CD4-positive, CD25-positive, alpha-beta regulatory T cell (primary cell): ENCODE measurements around the gene MAPK12. TPM values are rescaled to one million over a fixed set of nuclear protein-coding genes. Genes with fewer than 3 reads are reported as not detected.

Experiments
- ATAC-seq, 2 donors: fragments of 150-1000 bp; cut with Tn5 transposase; one replicate each; pipeline ENCODE4 v1.10.0; 2021; ENCODE audit warnings: low read depth in 2 of 2, moderate number of reproducible peaks in 2 of 2, moderate library complexity in 1 of 2
- DNase-seq, 3 donors: peaks; one replicate each; pipeline versions ENCODE4 v3.0.0 to v3.0.0-alpha.2; 2012 to 2022; ENCODE audit warnings: mixed read lengths in 1 of 3
- H3K27ac ChIP-seq: one replicate; pipeline ENCODE4 v1.7.0; 2013; ENCODE audit warnings: mild to moderate bottlenecking, low read length; ENCODE audit not compliant: insufficient read depth, poor library complexity, severe bottlenecking
- H3K27me3 ChIP-seq: one replicate; pipeline ENCODE4 v1.7.0; 2013; ENCODE audit warnings: low read length; ENCODE audit not compliant: control insufficient read depth, insufficient read depth
- H3K36me3 ChIP-seq: one replicate; pipeline ENCODE4 v1.7.0; 2013; ENCODE audit warnings: mild to moderate bottlenecking, low read length, moderate library complexity; ENCODE audit not compliant: control insufficient read depth, insufficient read depth
- H3K4me1 ChIP-seq: 2 replicates; pipeline ENCODE4 v1.7.0; 2013; ENCODE audit warnings: mild to moderate bottlenecking, low read length; ENCODE audit not compliant: insufficient read depth, control insufficient read depth, poor library complexity, severe bottlenecking
- H3K4me3 ChIP-seq: one replicate; pipeline ENCODE4 v1.7.0; 2013; ENCODE audit warnings: low read depth, mild to moderate bottlenecking, low read length, moderate library complexity
- H3K9me3 ChIP-seq, 2 experiments: 1 replicate in 1 of 2; 2 replicates in 1 of 2; pipeline ENCODE4 v1.7.0; 2013; ENCODE audit warnings: low read length in 2 of 2, mild to moderate bottlenecking in 1 of 2, moderate library complexity in 1 of 2; ENCODE audit not compliant: control insufficient read depth in 2 of 2
- H3K27ac Mint-ChIP-seq, 3 donors: one replicate each; pipeline ENCODE4 v1.8.0; 2020 to 2022; ENCODE audit warnings: mild to moderate bottlenecking in 3 of 3, mixed read lengths in 3 of 3, moderate library complexity in 2 of 3
- H3K27me3 Mint-ChIP-seq: one replicate; pipeline ENCODE4 v1.8.0; 2022; ENCODE audit warnings: mild to moderate bottlenecking, mixed read lengths
- H3K36me3 Mint-ChIP-seq: one replicate; pipeline ENCODE4 v1.8.0; 2020; ENCODE audit warnings: mixed read lengths
- H3K4me1 Mint-ChIP-seq, 4 donors: one replicate each; pipeline ENCODE4 v1.8.0; 2020 to 2022; ENCODE audit warnings: mixed read lengths in 4 of 4, mild to moderate bottlenecking in 1 of 4
- H3K4me3 Mint-ChIP-seq, 4 donors: one replicate each; pipeline ENCODE4 v1.8.0; 2020 to 2022; ENCODE audit warnings: mild to moderate bottlenecking in 4 of 4, mixed read lengths in 4 of 4, moderate library complexity in 3 of 4
- H3K9me3 Mint-ChIP-seq, 7 donors: one replicate each; pipeline ENCODE4 v1.8.0; 2020 to 2022; ENCODE audit warnings: mixed read lengths in 7 of 7, mild to moderate bottlenecking in 3 of 7, moderate library complexity in 2 of 7
- polyA plus RNA-seq, 4 donors: library from polyadenylated mRNA; unstranded; fragments of 300-500 nt; fragmentation: Illumina TruSeq; gene quantifications; one replicate each; pipeline ENCODE4 v1.2.3, GENCODE V29; 2021
- total RNA-seq: library from RNA; stranded (reverse); gene quantifications from one replicate; pipeline ENCODE4 v1.2.3, GENCODE V29; 2022

The MAPK12 gene
- total and polyA plus RNA-seq, 5 donors from 2014 or later, result 0.03 to 2.0 (median 0.05) TPM; not detected in 2

DNA sequence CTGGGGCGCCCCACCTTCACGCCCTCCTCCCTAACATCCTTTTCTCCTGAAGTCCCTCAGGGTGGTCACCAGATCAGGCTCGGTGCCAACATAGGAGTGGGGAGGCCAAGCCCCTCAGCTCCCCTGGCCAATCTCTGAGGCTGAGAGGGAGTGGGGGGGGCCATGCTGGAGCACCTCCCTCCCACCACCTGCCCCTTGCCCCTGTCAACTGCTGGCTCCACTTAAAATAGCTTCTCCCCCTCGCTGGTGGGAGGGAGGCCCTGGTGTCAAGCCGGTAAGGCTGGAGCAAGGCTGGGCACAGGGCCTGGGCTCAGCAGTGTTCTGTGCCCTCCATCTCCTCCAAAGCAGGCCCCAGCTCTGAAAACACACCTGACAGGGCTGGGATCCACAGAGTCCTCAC is 41.1 kb upstream of the MAPK12 start:
- H3K4me3 Mint-ChIP-seq, result no peak overlapping the region
- H3K9me3 ChIP-seq, result no peaks in the 10 kb centered on the region
- H3K27ac ChIP-seq, result no peak overlapping the region
- H3K27ac Mint-ChIP-seq, result no peak overlapping the region
- H3K27me3 Mint-ChIP-seq, result peaks cover 41% of the 10 kb centered on the region
- no peak for DNase-seq
- H3K4me3 ChIP-seq, result no peak overlapping the region
- no peak for ATAC-seq
- peaks cover 16% of the 10 kb centered on the region for H3K4me1 ChIP-seq
- peaks cover 0 to 3% (median 0%) of the 10 kb centered on the region in 7 donors for H3K9me3 Mint-ChIP-seq
- H3K36me3 ChIP-seq, result no peaks in the 10 kb centered on the region
- peaks cover 0 to 11% (median 3%) of the 10 kb centered on the region in 4 donors for H3K4me1 Mint-ChIP-seq
- H3K36me3 Mint-ChIP-seq, result no peaks in the 10 kb centered on the region
- no peaks in the 10 kb centered on the region for H3K27me3 ChIP-seq

DNA sequence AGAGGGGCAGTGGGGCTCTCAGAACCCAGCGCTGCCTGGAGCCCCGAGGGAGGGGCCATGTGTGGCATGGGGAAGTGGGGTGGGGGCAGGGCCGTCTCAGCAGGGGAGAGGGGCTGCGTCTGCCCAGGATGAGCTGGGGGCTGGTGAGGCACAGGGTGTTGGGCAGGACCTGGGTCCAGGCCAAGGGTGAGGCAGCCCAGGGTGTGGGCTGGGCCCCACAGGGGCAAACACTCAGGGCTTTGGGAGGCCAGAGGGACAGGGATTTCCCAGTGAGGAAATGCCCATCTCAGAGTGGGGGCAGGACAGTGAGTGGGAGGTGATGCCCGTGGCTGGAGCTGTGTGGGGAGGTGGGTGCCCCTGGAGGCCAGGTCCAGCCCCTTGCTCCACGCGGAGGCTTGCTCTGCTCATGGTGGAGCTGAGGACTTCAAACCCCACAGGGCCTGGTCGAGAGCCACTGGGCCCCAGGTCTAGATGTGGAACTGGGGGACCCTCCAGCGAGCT is 40.6 kb upstream of the MAPK12 start:
- ATAC-seq, result no peak
- H3K27me3 ChIP-seq, result no peaks in the 10 kb centered on the region
- Mint-ChIP-seq H3K27ac (no peak overlapping the region), H3K36me3 (no peaks in the 10 kb centered on the region), H3K27me3 (peaks cover 41% of the 10 kb centered on the region), H3K4me1 (peaks cover 0 to 11% (median 3%) of the 10 kb centered on the region in 4 donors), H3K4me3 (no peak overlapping the region), H3K9me3 (peaks cover 0 to 3% (median 0%) of the 10 kb centered on the region in 7 donors)
- no peak overlapping the region for H3K27ac ChIP-seq
- H3K36me3 ChIP-seq, result no peaks in the 10 kb centered on the region
- no peak for DNase-seq
- H3K4me1 ChIP-seq, result peaks cover 15% of the 10 kb centered on the region
- no peaks in the 10 kb centered on the region for H3K9me3 ChIP-seq
- H3K4me3 ChIP-seq, result no peak overlapping the region

DNA sequence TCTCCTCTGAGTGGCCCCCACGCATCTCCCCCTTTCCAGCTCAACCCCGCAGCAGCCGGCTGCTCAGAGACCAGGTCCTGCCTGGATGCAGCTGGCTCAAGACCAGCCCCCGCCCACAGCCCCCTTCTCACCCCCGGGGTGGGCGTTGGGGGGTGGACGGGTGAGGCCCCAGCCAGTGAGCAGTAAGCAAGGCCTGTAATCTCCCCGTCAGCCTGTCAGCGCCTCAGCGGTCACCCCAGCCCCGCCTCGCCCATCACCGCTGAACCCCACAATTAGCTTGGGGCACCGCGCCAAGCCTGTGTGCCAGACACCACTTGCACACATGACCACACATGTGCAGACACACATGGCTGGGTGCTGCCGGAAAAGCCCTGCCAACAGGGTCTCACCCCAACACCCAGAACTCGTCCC is 40.1 kb upstream of the MAPK12 start:
- H3K27ac ChIP-seq, result no peak overlapping the region
- Mint-ChIP-seq H3K36me3 (no peaks in the 10 kb centered on the region), H3K27me3 (peaks cover 41% of the 10 kb centered on the region), H3K9me3 (peaks cover 0 to 3% (median 0%) of the 10 kb centered on the region in 7 donors), H3K4me3 (no peak overlapping the region), H3K4me1 (peaks cover 0 to 11% (median 3%) of the 10 kb centered on the region in 4 donors), H3K27ac (no peak overlapping the region)
- ATAC-seq (no peak), DNase-seq (no peak)
- H3K27me3 ChIP-seq, result no peaks in the 10 kb centered on the region
- no peaks in the 10 kb centered on the region for H3K36me3 ChIP-seq
- H3K9me3 ChIP-seq, result no peaks in the 10 kb centered on the region
- H3K4me1 ChIP-seq, result peaks cover 10% of the 10 kb centered on the region
- H3K4me3 ChIP-seq, result no peak overlapping the region

DNA sequence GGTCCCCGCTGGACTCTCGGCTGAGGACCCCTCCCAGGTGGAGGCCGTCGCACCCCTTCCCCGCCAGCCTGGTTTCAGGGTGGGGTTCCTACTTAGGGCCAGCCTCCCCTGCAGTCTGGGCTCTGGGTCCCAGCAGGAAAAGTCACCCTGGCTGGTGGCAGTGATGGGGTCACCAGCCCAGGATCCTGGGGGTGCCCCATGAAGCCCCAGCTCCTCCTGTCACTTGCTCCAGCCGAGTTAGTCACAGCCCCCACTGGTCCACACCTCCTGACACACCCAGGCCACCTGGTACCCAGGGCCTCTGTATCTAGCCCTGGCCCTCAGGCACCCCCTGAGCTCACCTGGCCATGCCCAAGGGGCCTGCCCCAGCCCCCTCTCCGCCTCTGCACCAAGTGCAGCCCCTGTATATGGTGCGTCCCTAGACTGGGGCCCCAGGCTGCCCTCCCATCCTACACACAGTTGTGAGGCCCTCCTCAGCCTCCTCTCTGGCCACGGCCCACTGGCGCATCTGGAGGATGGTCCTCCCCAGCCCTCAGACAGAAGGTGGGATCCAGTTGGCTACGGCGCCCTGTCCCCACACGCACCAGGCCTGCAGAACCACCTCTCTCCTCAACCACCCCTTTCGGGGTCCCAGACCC is 39.3 kb upstream of the MAPK12 start:
- no peak overlapping the region for H3K27ac ChIP-seq
- Mint-ChIP-seq H3K27me3 (peaks cover 32% of the 10 kb centered on the region), H3K27ac (no peak overlapping the region), H3K4me3 (no peak overlapping the region), H3K36me3 (no peaks in the 10 kb centered on the region), H3K4me1 (peaks cover 0 to 4% (median 0%) of the 10 kb centered on the region in 4 donors), H3K9me3 (peaks cover 0 to 3% (median 0%) of the 10 kb centered on the region in 7 donors)
- no peaks in the 10 kb centered on the region for H3K27me3 ChIP-seq
- no peak overlapping the region for H3K4me3 ChIP-seq
- H3K9me3 ChIP-seq, result no peaks in the 10 kb centered on the region
- peaks cover 4% of the 10 kb centered on the region for H3K4me1 ChIP-seq
- no peak for DNase-seq
- no peak for ATAC-seq
- no peaks in the 10 kb centered on the region for H3K36me3 ChIP-seq

DNA sequence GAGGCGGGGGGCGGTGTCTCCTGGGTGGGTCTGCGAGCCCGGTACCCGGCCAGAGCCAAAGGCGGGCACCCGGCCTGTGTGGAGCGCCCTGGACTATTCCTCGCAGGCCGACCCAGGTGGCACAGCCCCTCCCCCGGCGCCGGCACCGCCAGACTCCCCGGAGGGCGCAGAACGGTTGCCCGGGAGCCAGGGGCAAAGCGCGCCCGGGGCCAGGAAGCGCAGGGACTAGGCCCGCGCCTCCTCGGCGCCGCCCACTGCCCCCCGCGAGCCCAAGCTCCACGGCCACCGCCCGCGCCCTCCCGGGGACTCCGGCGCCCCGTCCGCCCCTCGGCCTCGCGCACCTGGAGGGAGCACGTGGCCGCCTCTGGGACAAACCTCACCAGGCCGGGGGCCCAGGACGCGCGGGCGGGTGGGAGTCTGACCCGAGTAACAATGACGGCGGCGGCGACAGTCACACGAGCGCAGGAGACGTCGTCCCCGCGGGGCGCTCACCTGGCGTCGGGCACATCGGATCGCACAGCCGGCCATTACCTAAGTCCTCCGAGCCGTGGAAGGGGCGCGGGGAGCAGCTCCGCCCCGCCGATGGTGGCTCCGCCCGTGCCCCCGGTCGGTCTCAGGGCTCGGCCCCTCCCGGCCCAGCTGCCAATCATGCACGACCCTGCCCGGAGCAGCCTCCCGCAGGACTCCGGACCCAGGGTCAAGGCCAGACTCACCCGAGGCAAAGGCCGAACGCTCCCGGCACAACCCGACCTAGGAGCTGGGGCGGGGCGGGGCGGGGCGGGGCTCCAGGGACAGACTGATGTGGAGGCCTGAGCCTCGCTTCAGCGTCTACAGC is 38.5 kb upstream of the MAPK12 start:
- Histone ChIP-seq H3K27me3 (no peaks in the 10 kb centered on the region), H3K36me3 (no peaks in the 10 kb centered on the region), H3K4me1 (peaks cover 4% of the 10 kb centered on the region), H3K4me3 (no peak overlapping the region), H3K9me3 (no peaks in the 10 kb centered on the region), H3K27ac (no peak overlapping the region)
- ATAC-seq, result no peak
- no peaks in the 10 kb centered on the region for H3K36me3 Mint-ChIP-seq
- H3K27ac Mint-ChIP-seq, result no peak overlapping the region
- peaks cover 0 to 7% (median 0%) of the 10 kb centered on the region in 4 donors for H3K4me1 Mint-ChIP-seq
- H3K27me3 Mint-ChIP-seq, result peaks cover 32% of the 10 kb centered on the region
- H3K4me3 Mint-ChIP-seq, result no peak overlapping the region
- DNase-seq, result no peak
- H3K9me3 Mint-ChIP-seq, result peaks cover 0 to 3% (median 0%) of the 10 kb centered on the region in 7 donors

DNA sequence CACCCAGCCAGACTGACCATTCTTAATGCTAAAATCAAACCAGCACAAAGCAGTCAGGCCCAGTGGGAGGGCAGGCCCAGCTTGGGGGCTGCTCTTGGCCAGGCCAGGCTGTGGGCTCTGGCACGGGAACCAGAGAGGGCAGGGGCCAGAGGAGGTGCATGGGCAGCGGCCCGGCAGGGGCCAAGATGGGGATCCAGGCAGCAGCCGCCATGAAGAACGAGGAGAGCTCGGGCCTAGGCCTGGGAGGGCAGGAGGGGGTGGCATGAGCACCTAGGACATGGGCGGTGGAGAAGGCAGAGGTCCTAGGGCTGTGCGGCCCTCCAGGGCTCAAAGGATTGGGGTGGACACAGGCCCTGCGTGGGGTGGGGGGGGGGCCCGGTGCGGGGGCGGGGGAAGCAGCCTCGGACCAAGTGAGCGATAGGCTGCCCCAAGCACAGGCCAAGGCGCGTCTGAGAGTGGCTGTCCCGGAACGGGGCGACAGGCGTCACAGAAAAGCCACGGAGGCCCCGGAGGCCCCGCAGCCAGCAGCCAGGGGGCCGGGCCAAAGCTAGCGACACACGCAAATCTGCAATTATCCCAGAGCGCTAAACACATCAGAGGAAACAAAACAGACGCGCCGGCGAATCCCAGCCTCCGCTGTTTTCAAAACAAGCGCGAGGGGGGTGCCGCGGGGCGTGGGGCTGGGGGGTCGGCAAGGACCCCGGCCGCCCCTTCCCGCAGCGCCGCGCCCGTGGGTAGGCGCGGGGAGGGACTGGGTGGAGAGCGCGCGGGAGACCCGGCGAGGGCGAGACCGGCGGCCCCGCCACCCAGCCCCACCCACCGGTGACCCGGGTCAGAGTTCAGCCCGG is 37.7 kb upstream of the MAPK12 start:
- Mint-ChIP-seq H3K27me3 (peaks cover 36% of the 10 kb centered on the region), H3K4me3 (no peak overlapping the region), H3K9me3 (peaks cover 0 to 1% (median 0%) of the 10 kb centered on the region in 7 donors), H3K27ac (no peak overlapping the region), H3K36me3 (no peaks in the 10 kb centered on the region), H3K4me1 (peaks cover 0 to 5% (median 0%) of the 10 kb centered on the region in 4 donors)
- ATAC-seq (no peak), DNase-seq (no peak)
- Histone ChIP-seq H3K27me3 (no peaks in the 10 kb centered on the region), H3K27ac (no peak overlapping the region), H3K36me3 (no peaks in the 10 kb centered on the region), H3K9me3 (no peaks in the 10 kb centered on the region), H3K4me3 (no peak overlapping the region), H3K4me1 (peaks cover 4% of the 10 kb centered on the region)

DNA sequence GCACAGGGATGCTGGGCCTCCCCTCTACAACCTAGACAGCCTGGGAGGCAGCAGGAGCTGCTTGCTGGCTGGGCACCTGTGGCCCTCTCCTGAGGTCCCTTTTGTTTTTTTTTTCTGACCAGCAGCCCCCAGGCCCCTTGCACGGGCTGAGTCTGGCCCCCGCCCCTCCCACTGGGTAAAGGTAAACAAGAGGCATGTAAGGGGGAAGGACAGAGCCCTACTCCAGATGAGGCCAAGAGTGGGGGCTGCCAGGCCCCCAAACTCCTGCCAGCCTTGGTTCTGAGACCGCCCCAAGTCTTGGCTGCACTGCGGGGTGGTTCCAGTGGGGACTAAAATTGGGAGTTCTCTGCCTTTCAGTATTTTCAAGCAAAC is 36.8 kb upstream of the MAPK12 start:
- Mint-ChIP-seq H3K9me3 (peaks cover 0 to 1% (median 0%) of the 10 kb centered on the region in 7 donors), H3K27me3 (peaks cover 34% of the 10 kb centered on the region), H3K36me3 (no peaks in the 10 kb centered on the region), H3K4me1 (peaks cover 0 to 5% (median 0%) of the 10 kb centered on the region in 4 donors), H3K4me3 (no peak overlapping the region), H3K27ac (no peak overlapping the region)
- Histone ChIP-seq H3K9me3 (no peaks in the 10 kb centered on the region), H3K27ac (no peak overlapping the region), H3K36me3 (no peaks in the 10 kb centered on the region), H3K27me3 (no peaks in the 10 kb centered on the region), H3K4me3 (no peak overlapping the region), H3K4me1 (peaks cover 4% of the 10 kb centered on the region)
- DNase-seq, result no peak
- ATAC-seq, result no peak
